ENCODE measurements around the gene USP32.
"Not testable (repeated sequence)": the region's sequence is repeated elsewhere in the genome, so short reads cannot be mapped to it uniquely, and the experiment has no call there.

- not testable (repeated sequence) for TF ChIP-seq SUZ12 (IDR thresholded peaks at IDR 0.05; ENCODE audit: extremely low read depth, insufficient read depth, insufficient read length); YY1 (IDR thresholded peaks at IDR 0.05; ENCODE audit: insufficient read depth, insufficient read length); ZNF274 (IDR thresholded peaks at IDR 0.05; ENCODE audit: low read depth, low read length)
Observed at GRCh38 chr17:60180380-60180779, 211.6 kb downstream of the USP32 start.
